Loucy (cell line): ENCODE measurements around the gene TUT7.

Source experiments
- CTCF ChIP-seq: fragments of 200-600 bp; sonication (generic); conservative IDR thresholded peaks from 2 replicates; pipeline ENCODE4 v1.5.1; 2014; ENCODE audit warnings: mild to moderate bottlenecking, antibody characterized with exemption, low read length
- EZH2phosphoT487 ChIP-seq: fragments of 200-600 bp; IDR thresholded peaks from 2 replicates; pipeline ENCODE4 v1.6.1; 2018; ENCODE audit warnings: antibody characterized with exemption, mild to moderate bottlenecking, moderate library complexity, borderline replicate concordance

GRCh38 chr9:86354818-86355309, 654 bp upstream of the TUT7 start:
- no peak for TF ChIP-seq EZH2phosphoT487
- TF ChIP-seq CTCF, result no peak
